ENCODE measurements around the gene ATP2B3.

Gene ATP2B3

GRCh38 chrX:153470411-153471363 is 46.8 kb upstream of the ATP2B3 start, which contains the start of gene HAUS7:
TSS of gene HAUS7 (minus strand) at chrX:153470576. CDS start at chrX:153470557, 19 bp downstream.
- H3K4me2 ChIP-seq (ENCODE audit: low read length) = peak within 1 kb of the TSS; percentile 89
- peaks cover 3% of the 10 kb centered on the region; the same call in 1 of the 2 replicates for H3K79me2 ChIP-seq (ENCODE audit: insufficient read depth, low read length)
- peaks cover 20% of the 10 kb centered on the region for H3K4me1 ChIP-seq (ENCODE audit: insufficient read depth, low read length, severe bottlenecking)
- peak; percentile 63 for TF ChIP-seq CTCF (IDR thresholded peaks at IDR 0.05; ENCODE audit: low read length)
- no peak for TF ChIP-seq EZH2 (IDR thresholded peaks at IDR 0.05; ENCODE audit: borderline replicate concordance, low read length)
- H3K9me2 ChIP-seq (ENCODE audit: low read depth, low read length) = no peaks in the 10 kb centered on the region
- H3K36me3 ChIP-seq (ENCODE audit: insufficient read depth, low read length) = 0 out of 2 replicates have a peak, but pooled peaks cover 9% of the 10 kb centered on the region
- H3K9me3 ChIP-seq (ENCODE audit: low read length) = no peaks in the 10 kb centered on the region
- no peak within 1 kb of the TSS for H2AFZ ChIP-seq (ENCODE audit: low read length)
- H3K27me3 ChIP-seq (ENCODE audit: insufficient read depth, low read length) = no peaks in the 10 kb centered on the region
- H3K4me3 ChIP-seq (ENCODE audit: low read depth, low read length, poor library complexity, severe bottlenecking) = peak within 1 kb of the TSS; percentile 92
- peak within 1 kb of the TSS; percentile 82 for H3K9ac ChIP-seq (ENCODE audit: low read length)
- H3K27ac ChIP-seq (ENCODE audit: low read depth, low read length, poor library complexity, severe bottlenecking) = no peak within 1 kb of the TSS
- H3F3A ChIP-seq (ENCODE audit: insufficient read depth, low read length) = no peaks in the 10 kb centered on the region
- H4K20me1 ChIP-seq (ENCODE audit: insufficient read depth, low read length) = no peaks in the 10 kb centered on the region

- H3K27ac ChIP-seq (ENCODE audit: low read depth, low read length, poor library complexity, severe bottlenecking) = no peak overlapping the region
- H3K4me2 ChIP-seq (ENCODE audit: low read length) = no peak overlapping the region
- no peak overlapping the region for H2AFZ ChIP-seq (ENCODE audit: low read length)
These were observed 45.7 kb upstream of the ATP2B3 start for GRCh38 chrX:153471663-153472280.

More at GRCh38 chrX:153471663-153472280, 45.7 kb upstream of the ATP2B3 start:
- Histone ChIP-seq H3K4me3 (ENCODE audit: low read depth, low read length, poor library complexity, severe bottlenecking) (no peak overlapping the region), H3K4me1 (ENCODE audit: insufficient read depth, low read length, severe bottlenecking) (peaks cover 20% of the 10 kb centered on the region), H3K36me3 (ENCODE audit: insufficient read depth, low read length) (0 out of 2 replicates have a peak, but pooled peaks cover 6% of the 10 kb centered on the region), H3K9me2 (ENCODE audit: low read depth, low read length) (no peaks in the 10 kb centered on the region), H3K9ac (ENCODE audit: low read length) (no peak overlapping the region), H3K79me2 (ENCODE audit: insufficient read depth, low read length) (peaks cover 3% of the 10 kb centered on the region; the same call in 1 of the 2 replicates), H3K9me3 (ENCODE audit: low read length) (no peaks in the 10 kb centered on the region), H4K20me1 (ENCODE audit: insufficient read depth, low read length) (no peaks in the 10 kb centered on the region), H3F3A (ENCODE audit: insufficient read depth, low read length) (no peaks in the 10 kb centered on the region), H3K27me3 (ENCODE audit: insufficient read depth, low read length) (no peaks in the 10 kb centered on the region)
- TF ChIP-seq EZH2 (IDR thresholded peaks at IDR 0.05; ENCODE audit: borderline replicate concordance, low read length) (no peak), CTCF (IDR thresholded peaks at IDR 0.05; ENCODE audit: low read length) (no peak)

Data from OCI-LY1 (cell line).